Breast epithelium (tissue), 4 donors: ENCODE data around the gene CTNNBL1. TPM values are rescaled to one million over a fixed set of nuclear protein-coding genes. Genes with fewer than 3 reads are reported as not detected.

ENCODE experiments used
- DNase-seq, 2 donors: peaks; one replicate each; pipeline ENCODE4 v3.0.0-alpha.2; 2019; ENCODE audit warnings: low spot score in 2 of 2
- H3K27ac ChIP-seq, 2 donors: fragments of 200-600 bp; sonication (generic) in 1 of 2; one replicate each; pipeline ENCODE4 v1.5.1; 2016 to 2019; ENCODE audit warnings: mild to moderate bottlenecking in 1 of 2
- H3K27me3 ChIP-seq, 2 donors: fragments of 200-600 bp; sonication (generic) in 1 of 2; one replicate each; pipeline versions ENCODE4 v1.5.1 to v1.6.0; 2017 to 2019; ENCODE audit warnings: control low read depth in 1 of 2, mild to moderate bottlenecking in 1 of 2
- H3K36me3 ChIP-seq: fragments of 200-600 bp; one replicate; pipeline ENCODE4 v1.5.1; 2019
- H3K4me1 ChIP-seq, 2 donors: fragments of 200-600 bp; sonication (generic); one replicate each; pipeline ENCODE4 v1.5.1; 2016 to 2019; ENCODE audit warnings: control low read depth in 1 of 2
- H3K4me3 ChIP-seq, 3 donors: fragments of 200-600 bp; sonication (generic); 1 replicate in 2 of 3; 2 replicates in 1 of 3; pipeline ENCODE4 v1.5.1; 2016 to 2019; ENCODE audit warnings: mild to moderate bottlenecking in 3 of 3, moderate library complexity in 2 of 3
- H3K9me3 ChIP-seq, 2 donors: fragments of 200-600 bp; sonication (generic) in 1 of 2; one replicate each; pipeline ENCODE4 v1.5.1; 2016 to 2019; ENCODE audit warnings: control low read depth in 1 of 2
- CTCF ChIP-seq, 3 donors: fragments of 450-650 bp; IDR thresholded peaks; one replicate each; pipeline ENCODE4 v1.5.1; 2016 to 2017; ENCODE audit warnings: antibody characterized with exemption in 3 of 3, mild to moderate bottlenecking in 3 of 3, moderate library complexity in 3 of 3
- POLR2A ChIP-seq: fragments of 450-650 bp; IDR thresholded peaks from one replicate; pipeline ENCODE4 v1.6.1; 2016; ENCODE audit warnings: antibody characterized with exemption, mild to moderate bottlenecking, moderate library complexity
- POLR2AphosphoS5 ChIP-seq, 3 donors: sonication (generic); formaldehyde crosslinking; IDR thresholded peaks; one replicate each; pipeline ENCODE4 v1.6.1; 2017; ENCODE audit warnings: antibody characterized with exemption in 3 of 3
- intact Hi-C: fragments of 100-400 bp; cut with DNase I; formaldehyde crosslinking; loops from one replicate; pipeline ENCODE4 v1.15.1; 2023; ENCODE audit warnings: low total_unique reads
- total RNA-seq, 3 donors: library from RNA; depleted of rRNA; stranded (reverse); fragments of >200 nt; gene quantifications; one replicate each; pipeline ENCODE4 v1.1.0, GENCODE V29; 2016

CTNNBL1 gene
- total RNA-seq, 3 donors from 2014 or later: 32.2 to 37.0 (median 32.4) TPM

GRCh38 chr20:37885593-37886503 lies 192.0 kb downstream of the CTNNBL1 start:
- Histone ChIP-seq H3K36me3 (no peaks in the 10 kb centered on the region), H3K4me3 (no peak overlapping the region), H3K27me3 (no peaks in the 10 kb centered on the region), H3K27ac (no peak overlapping the region), H3K4me1 (no peaks in the 10 kb centered on the region), H3K9me3 (no peaks in the 10 kb centered on the region)
- DNase-seq: no peak
- TF ChIP-seq POLR2AphosphoS5 (IDR thresholded peaks at IDR 0.05): no peak
- TF ChIP-seq POLR2A: no peak
- no peak for TF ChIP-seq CTCF (IDR thresholded peaks at IDR 0.05)
- intact Hi-C loops: no loop called here

GRCh38 chr20:37886851-37887297 lies 193.0 kb downstream of the CTNNBL1 start:
- Histone ChIP-seq H3K9me3 (no peaks in the 10 kb centered on the region), H3K36me3 (no peaks in the 10 kb centered on the region), H3K4me1 (no peaks in the 10 kb centered on the region), H3K27me3 (no peaks in the 10 kb centered on the region), H3K27ac (no peak overlapping the region), H3K4me3 (no peak overlapping the region)
- no peak for DNase-seq
- no peak for TF ChIP-seq POLR2A
- TF ChIP-seq POLR2AphosphoS5 (IDR thresholded peaks at IDR 0.05): no peak
- TF ChIP-seq CTCF (IDR thresholded peaks at IDR 0.05): no peak
- intact Hi-C loops: no loop called here

- no peak overlapping the region for H3K27ac ChIP-seq
- intact Hi-C loops: no loop called here
- H3K9me3 ChIP-seq: no peaks in the 10 kb centered on the region
- TF ChIP-seq POLR2A (no peak), POLR2AphosphoS5 (IDR thresholded peaks at IDR 0.05) (no peak), CTCF (IDR thresholded peaks at IDR 0.05) (no peak)
- no peaks in the 10 kb centered on the region for H3K4me1 ChIP-seq
- H3K36me3 ChIP-seq: no peaks in the 10 kb centered on the region
- no peak overlapping the region for H3K4me3 ChIP-seq
- no peaks in the 10 kb centered on the region for H3K27me3 ChIP-seq
- no peak for DNase-seq
These were observed 194.8 kb downstream of the CTNNBL1 start for GRCh38 chr20:37888641-37889040.

GRCh38 chr20:37890108-37890507 lies 196.3 kb downstream of the CTNNBL1 start:
- no peak for DNase-seq
- TF ChIP-seq CTCF (IDR thresholded peaks at IDR 0.05) (no peak), POLR2A (no peak), POLR2AphosphoS5 (IDR thresholded peaks at IDR 0.05) (no peak)
- no peaks in the 10 kb centered on the region for H3K4me1 ChIP-seq
- H3K36me3 ChIP-seq: no peaks in the 10 kb centered on the region
- no peaks in the 10 kb centered on the region for H3K27me3 ChIP-seq
- H3K27ac ChIP-seq: no peak overlapping the region
- H3K9me3 ChIP-seq: no peaks in the 10 kb centered on the region
- intact Hi-C loops: no loop called here
- no peak overlapping the region for H3K4me3 ChIP-seq

- Histone ChIP-seq H3K27me3 (no peaks in the 10 kb centered on the region), H3K9me3 (no peaks in the 10 kb centered on the region), H3K27ac (no peak overlapping the region), H3K4me1 (no peaks in the 10 kb centered on the region), H3K4me3 (no peak overlapping the region), H3K36me3 (no peaks in the 10 kb centered on the region)
- TF ChIP-seq POLR2AphosphoS5 (IDR thresholded peaks at IDR 0.05): no peak
- TF ChIP-seq CTCF (IDR thresholded peaks at IDR 0.05): no peak
- TF ChIP-seq POLR2A: no peak
- intact Hi-C loops: no loop called here
- no peak for DNase-seq
These were observed 196.8 kb downstream of the CTNNBL1 start for GRCh38 chr20:37890643-37891042.
